ENCODE data around the gene AKAP6.

AKAP6 gene

DNA sequence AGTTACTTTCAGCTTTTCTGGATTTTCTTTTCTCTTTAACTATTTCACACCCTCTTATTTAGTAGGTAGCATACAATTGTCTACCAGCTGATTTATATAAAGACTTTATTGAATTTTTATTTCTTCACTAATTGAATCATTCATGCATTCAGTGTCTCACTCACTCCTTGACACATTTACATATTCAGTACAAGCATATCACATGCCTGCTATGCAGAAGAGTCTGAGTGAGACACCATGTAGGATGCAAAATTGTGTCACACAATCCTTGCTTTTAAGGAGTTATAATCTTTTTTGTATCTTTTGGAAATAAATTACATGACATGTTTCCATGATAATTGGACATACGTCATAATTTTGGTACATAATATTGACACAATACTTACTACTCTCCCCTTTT, 83.0 kb downstream of the AKAP6 start:
- no peak for DNase-seq (ENCODE audit: low spot score)

DNA sequence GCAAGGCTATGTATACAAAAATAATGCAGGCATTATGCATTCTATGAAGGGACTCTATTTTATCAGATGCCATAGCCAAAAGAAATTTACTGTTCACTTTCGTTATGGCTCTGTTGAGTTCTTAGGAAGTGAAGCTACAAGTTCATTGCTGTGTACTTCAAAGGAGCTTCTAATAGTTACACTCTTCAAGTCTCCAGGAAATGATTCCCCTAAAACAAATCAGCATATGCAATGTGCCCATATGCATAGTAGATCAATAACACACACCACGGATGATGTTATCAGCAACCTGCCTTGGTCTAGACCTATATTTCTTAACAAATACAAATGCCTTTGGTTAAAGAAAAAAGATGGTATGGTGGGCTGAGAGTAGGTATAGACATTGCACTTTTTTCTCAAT, 83.4 kb downstream of the AKAP6 start:
- no peak for DNase-seq (ENCODE audit: low spot score)

DNA sequence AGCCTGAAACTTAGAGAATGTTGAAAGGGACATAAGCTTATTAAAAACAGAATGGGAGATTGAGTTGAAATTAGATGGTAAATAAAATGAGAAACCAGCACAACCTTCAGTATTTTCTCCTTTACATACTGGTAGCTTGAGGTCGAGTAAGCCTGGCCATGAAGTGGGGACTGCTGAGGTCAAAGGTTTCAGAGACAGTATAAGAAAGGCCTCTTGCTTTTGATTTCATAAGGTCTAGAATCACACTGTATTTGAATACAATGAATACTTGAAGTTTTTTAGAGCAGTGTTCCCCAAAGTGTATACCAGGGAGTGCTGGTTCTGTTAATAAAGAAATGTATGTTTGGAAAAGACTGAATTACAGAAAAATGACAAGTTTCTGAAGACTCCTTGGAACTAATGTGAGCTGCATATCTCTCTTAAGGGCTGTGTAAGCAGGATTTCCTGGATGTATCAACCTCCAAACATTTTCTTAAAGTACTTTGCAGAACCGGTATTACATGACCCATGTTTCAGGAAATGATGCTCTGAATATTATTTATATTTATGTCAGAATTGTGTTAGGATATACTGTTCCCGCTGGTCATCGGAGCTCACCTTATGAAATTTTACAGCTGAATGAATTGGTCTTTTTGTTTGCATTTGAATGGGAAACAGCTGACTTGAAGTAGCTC, 85.0 kb downstream of the AKAP6 start:
- no peak for DNase-seq (ENCODE audit: low spot score)

DNA sequence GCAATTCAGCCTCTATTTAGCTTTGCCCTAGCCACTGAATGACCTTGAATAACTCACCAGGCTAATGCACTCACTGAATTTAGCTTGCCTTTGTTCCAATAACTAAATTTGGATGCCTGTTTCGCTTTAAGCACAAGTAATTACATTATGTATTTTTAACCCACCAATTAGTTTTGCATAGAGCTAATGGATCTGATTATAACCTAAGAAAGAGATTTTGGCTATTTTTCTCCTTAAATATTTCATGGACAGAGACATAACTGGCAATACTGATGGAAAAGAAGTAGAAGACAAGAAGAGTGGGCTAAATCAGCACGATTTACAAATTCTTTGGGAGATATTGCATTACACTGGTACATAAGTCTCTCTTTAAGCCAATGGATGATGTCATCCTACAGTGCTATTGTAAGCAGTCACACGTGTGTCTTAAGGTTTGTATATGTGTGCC, 85.7 kb downstream of the AKAP6 start:
- no peak for DNase-seq (ENCODE audit: low spot score)

DNA sequence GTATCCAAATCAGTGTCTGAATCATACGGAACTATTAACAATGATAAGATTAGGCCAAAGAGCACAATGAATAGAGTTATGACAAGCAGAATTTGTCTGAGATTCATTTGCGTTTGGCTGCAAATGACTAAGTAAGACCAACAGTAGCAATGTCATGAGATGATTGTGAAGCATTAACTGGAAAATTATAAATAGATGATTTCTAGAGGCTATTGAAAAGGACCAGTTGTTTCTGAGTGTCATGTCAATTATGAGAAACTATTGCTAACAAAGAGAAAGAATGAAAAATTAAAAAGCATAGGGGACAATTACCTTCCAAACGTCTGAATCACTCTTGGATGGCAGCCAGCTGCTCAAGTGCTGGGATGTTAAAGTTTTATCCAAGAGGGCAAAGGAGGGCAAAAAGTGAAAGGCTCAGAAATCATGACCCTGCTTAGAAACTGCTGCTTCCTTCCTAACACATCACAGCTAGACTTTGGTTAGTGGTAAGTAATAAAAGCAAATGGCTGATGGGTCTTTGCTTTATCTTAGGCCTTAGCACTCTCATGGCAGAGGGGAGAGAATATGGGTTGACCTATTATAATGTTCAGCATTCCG, 89.0 kb downstream of the AKAP6 start:
- no peak for DNase-seq (ENCODE audit: low spot score)

DNA sequence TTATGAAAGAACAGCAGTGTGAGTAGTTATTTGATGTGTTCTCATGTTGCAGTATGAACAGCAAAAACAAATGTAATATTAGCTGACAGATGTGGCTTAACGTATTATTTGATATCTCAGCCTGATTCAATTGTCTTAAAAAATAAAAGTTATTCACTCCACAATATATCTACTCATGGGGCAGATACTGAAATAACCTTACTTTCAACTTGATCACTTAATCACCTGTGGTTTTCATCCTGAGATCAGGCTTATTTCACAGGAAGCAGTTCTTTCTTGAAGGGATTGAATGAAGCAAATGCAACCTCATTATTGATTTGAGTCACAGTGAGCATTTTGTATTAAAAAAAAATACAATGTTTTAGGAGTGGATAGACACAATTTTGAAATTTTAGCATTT, 90.3 kb downstream of the AKAP6 start:
- DNase-seq (ENCODE audit: low spot score) = no peak

DNA sequence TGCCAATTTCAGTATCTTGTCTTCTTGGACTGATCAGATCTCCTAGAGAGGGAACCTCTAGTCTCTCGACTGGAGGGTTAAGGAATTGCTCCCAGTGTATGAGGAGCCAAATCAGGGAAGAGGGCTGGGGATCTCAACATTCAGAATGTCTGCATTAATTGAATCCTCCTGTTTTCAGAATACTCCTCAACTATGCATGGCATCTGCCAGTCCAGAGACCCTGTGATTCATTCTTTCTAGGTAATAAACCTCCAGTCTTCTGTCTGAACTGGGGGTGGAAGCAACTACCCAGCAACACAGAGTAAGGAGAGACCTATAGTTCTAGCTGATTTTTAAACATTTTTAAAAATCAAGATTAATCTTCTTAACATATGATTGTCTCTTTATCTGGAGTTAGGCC, 92.7 kb downstream of the AKAP6 start:
- no peak for DNase-seq (ENCODE audit: low spot score)

DNA sequence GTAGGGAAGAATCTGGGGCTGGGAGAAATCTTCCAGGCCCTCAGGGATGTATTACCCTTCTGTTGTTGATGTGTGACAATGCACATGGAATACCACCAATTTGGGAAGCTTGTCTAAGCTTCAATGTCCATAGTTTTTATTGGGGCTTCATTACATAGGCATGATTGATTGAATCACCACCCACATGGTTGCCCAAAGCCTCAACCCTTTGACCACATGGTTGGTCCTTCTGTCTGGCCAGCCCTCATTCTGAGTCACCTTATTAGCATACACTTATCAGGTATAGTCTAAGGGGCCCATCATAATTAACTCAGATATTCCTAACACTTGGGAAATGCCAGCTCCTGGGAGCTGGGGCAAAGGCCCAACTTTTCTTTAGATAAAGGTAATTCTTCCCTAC, 93.3 kb downstream of the AKAP6 start:
- no peak for DNase-seq (ENCODE audit: low spot score)

DNA sequence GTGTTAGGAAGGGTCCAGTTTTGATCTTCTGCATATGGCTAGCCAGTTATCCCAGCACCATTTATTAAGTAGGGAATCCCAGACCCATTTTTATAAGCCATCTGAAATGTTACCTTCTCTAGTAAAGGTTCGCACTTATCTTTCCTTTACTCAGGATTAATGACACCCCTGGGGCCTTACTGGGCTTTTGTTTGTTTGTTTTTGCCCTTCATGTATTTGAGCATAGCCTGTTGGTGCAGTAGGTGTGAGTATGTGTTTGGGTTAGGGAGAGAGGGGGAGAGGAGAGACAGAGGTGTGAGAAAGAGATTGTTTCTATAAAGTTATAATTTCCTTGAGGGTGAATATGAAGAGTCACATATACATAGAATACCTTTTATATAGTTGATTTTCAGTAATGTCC, 96.9 kb downstream of the AKAP6 start:
- DNase-seq (ENCODE audit: low spot score) = no peak

DNA sequence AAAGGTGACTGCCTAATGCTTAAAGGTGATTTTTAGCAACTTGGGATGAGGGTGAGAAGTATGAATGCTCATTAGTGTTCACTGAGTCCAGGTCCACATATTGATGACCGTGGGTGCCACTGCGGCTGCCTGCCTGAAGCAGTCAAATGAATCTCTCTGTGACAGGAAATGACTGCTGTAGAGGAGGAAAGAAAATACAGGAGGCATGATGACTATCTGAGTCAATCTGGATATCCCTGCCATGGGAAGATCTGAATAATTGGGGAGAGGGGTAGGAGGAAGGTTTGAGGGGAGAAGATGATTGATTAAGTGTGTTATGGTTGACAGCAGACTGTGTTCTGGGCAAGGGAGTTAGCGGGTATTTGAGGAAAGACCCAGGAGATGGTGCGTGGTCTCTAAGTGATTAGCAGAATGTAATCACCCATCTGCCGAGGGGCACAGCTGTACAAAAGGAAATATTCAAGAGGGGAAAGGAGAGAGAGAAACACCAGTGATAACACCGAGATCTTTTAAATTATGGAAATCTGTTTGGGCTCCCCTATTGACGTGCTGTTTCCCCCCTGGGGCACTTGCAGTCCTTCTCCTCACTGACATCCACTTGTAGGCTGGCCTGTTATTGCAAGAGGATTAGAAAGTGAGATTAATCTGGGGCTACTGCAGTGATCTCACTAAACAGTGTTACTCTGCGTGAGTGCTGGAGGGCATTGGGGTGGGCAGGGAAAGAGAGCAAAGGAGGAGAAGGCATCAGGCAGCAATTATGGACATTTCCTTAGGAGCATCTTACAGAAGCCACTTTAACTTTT, 97.7 kb downstream of the AKAP6 start:
- DNase-seq (ENCODE audit: low spot score) = no peak

DNA sequence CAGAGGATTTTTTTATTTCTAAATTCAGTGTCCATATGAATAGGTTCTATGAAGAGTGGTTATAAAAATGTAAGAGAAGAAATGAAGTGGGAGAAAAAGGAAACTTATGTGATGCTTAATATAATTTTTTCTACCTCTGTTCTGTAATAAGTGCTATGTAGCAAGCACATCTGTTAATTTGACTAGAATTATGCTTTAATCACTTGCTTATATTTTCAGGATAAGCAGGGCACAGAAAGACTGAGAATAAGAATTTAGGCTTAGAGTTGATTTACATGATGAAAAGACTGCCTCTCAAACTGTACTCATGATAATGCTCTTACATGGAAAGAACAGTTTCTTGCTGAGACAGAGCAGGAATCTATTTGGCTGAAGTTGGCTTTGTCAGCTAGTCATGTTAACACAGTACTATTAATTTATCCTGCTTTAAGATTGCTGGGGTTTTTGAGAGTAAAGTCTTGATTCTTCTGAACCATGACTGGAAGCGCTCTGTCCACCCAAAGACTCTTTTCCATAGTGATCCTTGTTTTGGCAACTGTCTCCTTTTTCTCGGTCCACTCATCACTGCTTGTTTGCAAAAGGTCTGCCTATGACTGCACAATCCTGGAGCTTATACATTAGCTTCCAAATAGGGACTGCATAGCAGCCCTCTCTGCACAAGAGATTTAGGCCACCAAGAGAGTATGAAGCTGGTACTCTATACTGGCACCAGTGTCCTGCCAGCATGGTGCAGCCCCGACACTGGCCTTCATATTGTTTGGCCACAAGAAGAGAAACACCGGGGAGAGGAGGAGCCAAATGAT, 98.8 kb downstream of the AKAP6 start:
- no peak for DNase-seq (ENCODE audit: low spot score)

DNA sequence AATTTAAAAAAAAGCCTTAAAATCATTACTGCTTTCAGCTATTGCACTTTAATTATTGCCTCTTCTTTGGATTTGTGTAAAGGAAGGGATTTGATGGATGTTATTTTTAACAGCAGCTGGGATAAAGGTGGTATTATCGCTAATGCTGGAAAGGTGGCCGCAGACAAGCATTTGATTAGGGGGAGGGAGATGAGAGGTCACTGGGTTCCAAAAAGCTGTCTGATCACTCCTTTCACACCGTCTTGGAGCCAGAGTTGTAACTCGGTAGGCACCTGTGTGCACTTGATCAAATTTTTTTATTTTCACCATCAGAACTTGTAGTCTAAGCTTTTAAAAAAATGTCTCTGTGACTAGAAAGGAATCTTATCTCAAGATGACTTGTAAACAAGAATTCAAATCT, 99.8 kb downstream of the AKAP6 start:
- DNase-seq (ENCODE audit: low spot score) = no peak

DNA sequence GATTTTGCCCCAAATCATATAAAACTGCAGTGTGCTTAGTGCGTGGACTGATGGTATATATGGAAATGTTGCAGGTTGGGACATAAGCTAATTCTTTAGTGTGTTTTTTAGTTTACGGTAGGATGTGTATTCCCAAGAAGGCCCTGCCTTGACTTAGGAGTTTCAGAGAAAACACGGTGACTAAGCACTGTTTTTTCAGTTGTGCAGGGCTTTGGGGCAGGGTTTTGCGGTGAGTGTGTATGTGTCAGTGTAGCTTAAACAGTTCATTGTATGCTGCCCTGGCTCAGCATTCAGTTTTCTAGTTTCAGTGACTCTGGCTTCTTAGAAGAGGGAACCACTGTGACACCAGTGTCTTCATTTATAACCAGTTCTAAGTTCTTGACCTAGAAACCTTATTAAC, 101.2 kb downstream of the AKAP6 start:
- DNase-seq (ENCODE audit: low spot score) = no peak

DNA sequence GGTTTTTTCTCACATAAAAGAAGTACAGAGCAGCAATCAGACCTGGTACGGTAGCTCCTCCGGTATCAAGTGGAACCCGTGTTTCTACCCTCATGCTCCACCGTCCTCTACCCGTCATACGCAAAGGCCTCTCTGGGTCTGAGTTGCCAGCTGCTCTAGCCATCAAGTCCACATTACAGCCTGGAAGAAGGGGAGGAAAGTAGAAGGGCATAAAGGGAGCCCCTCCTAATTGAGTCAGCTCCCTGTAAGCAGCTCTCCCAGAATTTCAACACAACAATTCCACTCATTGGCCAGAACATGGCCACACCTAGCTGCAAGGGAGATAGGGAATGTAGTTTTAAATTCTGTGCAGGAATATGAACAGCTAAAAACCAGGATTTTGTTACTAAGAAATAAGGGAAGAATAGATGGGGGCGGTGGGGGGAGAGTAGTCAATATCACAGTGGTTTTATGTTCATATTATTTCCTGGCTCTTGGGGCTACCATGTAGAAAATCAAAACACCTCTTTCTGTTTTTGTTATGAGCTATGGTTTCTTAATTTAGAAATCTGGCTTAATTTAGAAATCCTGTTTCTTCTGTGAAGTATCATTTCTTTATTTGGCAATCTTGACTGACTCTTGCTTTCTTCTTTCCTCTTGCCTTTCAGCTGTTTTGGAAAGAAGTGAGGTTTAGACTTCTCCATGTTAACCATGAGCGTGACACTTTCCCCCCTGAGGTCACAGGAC, 103.9 kb downstream of the AKAP6 start:
- DNase-seq (ENCODE audit: low spot score) = no peak

DNA sequence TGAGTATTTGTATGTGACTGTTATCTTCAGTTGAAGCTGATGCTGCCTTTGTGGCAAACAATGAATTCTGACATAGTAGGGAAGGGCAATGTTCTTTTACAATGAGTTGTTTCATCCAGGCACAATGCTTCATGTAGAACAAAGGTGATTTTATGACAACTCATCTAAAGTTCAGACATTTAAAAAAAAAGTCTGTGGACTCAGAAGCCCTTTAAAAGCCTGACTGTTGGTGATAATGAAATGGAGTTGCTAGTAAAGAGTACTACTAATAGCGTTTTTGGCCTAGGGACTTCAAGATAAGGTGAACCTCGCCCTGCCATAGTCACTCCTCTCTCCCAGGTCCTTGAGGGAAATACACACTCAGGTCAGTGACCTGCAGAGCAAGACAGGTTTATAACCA, 105.1 kb downstream of the AKAP6 start:
- no peak for DNase-seq (ENCODE audit: low spot score)

DNA sequence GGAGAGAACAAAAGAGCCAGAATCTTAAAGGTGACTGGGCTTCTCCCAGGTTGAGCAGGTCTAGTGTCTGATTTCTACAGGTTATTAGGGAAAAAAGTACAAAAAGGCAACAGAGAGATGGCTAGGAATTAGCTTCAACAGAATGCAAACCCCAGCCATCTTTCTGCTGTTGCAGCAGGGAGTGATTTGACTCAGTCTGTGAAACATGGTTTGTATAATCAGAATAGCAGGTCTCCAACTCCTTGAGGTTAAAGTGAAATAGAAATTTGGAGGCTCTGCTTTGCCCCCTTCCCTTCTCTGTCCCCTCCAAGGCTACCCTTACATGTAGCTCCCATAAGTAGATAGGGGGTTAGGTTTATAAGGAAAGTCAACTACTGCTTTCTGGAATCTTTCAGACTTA, 105.8 kb downstream of the AKAP6 start:
- DNase-seq (ENCODE audit: low spot score) = no peak

DNA sequence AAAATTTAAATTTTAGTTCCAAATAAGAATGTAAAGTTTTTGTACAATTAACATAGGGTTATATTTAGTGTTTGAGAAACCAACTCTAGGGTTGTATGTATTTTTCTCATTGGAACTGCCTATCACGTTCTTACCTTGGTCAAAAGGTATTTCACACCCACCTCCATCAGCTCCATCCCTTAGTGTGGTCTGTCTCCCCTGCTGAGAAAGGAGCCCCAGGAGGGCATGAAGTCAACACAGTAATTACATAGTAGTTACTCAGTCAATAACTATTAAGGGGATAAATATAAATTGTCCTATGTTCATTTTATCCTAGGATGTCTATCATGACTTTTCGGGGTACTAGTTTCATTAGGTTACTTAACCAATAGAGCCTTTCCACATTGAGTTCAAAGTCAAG, 106.3 kb downstream of the AKAP6 start:
- DNase-seq (ENCODE audit: low spot score) = no peak

DNA sequence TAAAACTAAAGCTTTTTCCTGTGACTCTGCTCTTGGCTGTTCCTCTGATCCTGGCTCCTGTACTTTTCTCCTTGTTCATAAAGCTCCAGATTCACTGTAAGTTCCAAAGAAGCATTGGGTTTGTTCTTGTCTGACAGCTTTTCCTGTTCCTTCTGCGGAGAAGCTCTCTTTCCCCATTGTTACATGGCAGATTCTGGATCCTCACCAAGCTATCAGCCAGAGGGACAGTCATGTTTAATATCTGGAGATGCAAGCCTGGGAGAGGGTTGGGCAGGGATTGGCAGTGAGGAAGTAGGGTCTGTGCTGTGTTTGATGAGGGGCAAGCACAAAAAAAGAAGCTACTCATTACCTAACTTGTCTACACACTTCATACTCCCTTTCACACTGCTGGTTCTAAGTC, 107.9 kb downstream of the AKAP6 start:
- no peak for DNase-seq (ENCODE audit: low spot score)

DNA sequence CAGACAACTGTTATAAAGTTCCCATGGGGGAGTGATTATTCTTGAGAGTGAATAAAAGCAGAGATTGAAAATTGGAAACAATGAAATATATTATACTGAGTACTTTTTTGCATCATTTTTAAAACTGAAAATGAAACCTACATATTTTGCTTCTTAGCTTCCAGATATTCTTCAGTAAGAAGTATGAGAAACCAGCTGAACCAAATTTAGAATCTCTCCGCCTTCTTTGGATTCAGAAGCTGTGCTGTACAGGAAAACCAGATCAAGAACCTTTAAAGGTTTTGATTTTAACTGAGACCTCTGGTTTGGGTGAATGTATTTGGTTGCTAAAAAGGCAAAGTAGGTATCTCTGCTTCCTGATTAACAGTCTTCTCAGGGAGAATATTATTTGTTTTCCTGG, 109.4 kb downstream of the AKAP6 start:
- DNase-seq (ENCODE audit: low spot score) = no peak

DNA sequence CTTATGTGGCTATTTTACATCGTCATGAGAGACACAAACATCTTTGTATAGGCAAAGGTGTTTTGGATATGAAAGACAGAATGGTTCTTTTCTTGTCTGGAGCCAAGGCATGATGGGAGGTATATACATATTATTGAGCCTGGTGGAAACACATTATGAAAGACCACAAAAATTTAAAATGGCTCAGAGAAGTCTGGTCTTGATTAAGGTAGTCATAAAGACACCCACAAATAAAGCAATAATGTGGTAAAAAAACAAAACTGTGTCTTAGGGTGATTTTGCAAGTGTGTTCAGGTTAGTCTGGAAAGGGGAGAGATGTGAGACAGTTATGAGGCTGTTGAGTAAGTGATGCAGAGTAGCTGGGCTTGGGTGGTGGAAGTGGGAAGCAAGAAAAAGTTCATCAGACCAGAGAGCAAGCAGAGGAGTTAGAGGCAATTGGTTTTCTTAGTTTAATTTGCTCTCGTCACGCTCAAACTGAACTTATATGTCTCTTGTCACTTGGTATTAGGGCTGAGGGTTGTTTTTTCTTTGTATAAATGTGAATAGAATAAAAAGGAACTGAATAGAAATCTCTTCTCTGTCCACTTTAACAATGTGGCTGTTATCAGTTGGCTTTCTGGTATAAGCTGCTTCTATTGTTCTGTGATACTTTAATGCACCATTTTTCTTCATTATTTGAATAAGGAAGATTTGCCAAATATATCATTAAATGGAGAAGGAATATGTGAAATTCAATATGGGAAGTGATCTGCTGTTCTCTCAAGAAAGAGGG, 115.0 kb downstream of the AKAP6 start:
- no peak for DNase-seq (ENCODE audit: low spot score)

DNA sequence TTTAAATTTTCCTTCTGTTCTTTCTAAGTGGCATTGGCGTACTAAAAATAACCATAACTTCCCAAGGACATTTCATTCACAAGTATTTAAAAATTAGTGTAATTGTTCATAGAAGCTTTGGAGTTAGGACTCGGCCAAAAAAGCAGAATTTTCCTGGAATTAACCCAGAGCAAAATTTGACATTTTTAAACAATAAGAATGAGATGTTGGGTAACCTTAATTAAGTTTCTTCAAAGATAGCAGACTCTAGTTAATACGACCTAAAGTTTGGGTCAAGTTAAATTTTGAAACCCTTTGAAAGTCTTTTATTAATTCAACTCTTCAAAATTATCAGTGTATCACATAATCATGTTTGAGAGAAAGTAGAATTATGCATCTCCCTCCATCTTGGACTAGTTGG, 118.3 kb downstream of the AKAP6 start:
- no peak for DNase-seq (ENCODE audit: low spot score)

Measured in SW480 (cell line).